Stimulated activated CD8-positive, alpha-beta memory T cell treated with anti-CD3 and anti-CD28 coated beads, Interleukin-15, amount 100 ng/mL, for 4 hours (primary cell): ENCODE results near the gene DNAJB6.
"Not testable (repeated sequence)": the region's sequence is repeated elsewhere in the genome, so short reads cannot be mapped to it uniquely, and the experiment has no call there.

Source experiments
- DNase-seq, 2 donors: peaks; one replicate each; pipeline ENCODE4 v3.0.0-alpha.2; 2020; ENCODE audit warnings: low read depth in 2 of 2

The DNAJB6 gene

GRCh38 chr7:157442993-157443831, 106.4 kb downstream of the DNAJB6 start:
- no peak for DNase-seq

DNA sequence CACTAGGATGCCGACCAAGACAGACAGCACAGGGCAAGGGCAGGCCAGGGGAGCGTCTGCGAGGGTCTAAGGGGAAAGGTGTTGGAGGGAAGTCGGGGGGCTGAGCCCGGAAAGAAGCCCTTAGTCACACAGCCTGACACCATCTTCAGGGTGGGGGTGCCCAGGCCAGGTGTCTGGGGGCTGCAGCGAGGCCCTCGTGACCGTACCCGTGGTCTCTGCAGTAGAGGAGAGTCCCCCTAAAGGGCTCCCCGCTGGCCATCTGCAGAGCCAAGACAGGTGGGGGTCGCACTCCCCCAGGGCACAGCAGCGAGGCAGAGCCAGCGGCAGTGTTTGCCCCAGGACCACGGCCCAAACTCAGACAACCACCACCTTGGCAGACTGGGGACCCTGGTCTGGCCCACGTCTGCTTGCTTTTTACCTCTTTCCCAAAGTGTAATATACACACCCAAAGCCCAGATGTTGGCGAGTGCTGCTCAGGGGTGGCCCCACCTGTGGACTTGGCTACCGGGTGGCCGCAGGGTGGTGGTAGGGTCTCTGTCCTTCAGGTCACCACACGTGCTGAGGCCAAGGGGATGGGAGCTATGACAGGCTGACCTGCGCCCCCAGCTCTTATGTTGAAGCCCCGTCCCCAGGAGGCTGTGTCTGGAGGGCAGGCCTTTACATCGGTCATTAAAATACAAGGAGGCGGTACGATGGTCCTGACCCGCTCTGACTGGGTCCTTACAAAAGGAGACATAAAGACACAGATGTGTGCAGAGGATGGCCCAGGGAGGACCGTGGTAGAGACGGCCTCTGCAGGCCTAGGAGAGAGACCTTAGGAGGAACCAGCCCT, 107.4 kb downstream of the DNAJB6 start:
- DNase-seq: no peak

DNA sequence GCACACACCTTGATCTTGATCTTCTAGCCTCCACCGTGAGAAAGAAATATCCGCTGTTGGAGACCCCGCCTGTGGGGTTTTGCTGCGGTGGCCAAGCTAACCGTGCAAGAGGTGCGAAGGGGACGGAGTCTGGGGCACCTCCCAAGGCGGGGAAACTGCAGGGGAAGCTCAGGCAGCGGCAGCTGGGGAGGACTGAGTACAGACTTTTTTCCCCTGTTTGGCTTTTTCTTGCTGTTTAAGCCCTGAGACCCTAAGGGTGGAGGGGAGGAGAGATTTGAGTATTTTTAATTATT, 108.0 kb downstream of the DNAJB6 start:
- DNase-seq: no peak

DNA sequence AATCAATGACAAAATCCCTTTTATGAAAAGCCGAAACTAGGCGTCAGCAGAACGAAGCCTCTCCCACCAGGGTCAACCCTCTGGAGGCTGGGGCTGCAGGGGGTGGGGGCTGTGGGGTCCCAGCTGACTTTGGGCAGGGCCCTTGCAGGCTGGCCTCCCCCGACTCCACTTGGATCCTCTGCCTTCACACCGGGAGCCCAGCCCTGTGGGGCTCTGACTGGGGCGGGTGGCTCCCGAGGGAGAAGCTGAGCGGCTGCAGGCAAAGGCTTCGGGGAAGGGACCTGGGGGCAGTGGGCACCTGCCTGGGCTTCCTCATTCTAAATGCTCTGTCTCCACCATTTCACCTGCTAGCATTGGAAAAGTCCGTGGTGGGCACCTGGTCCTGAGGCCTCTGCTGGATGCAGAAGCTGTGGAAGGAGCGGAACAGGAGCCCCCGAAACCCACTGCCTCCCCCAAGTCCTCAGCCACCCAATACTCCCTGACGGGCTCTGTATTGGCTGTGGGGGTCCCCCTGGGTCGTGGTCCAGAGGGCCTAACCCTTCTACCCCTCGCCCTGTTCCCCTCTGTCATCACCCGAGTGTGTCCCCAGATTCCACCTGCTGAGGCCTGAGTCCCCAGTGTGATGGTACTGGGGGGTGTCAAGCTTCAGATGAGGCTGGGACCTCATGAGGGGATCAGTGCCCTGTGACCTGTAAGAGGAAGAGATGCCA, 108.6 kb downstream of the DNAJB6 start:
- DNase-seq: no peak

GRCh38 chr7:157445956-157446295, 109.1 kb downstream of the DNAJB6 start:
- DNase-seq: no peak

- DNase-seq: no peak
Measured at GRCh38 chr7:157446322-157446721, 109.5 kb downstream of the DNAJB6 start.

DNA sequence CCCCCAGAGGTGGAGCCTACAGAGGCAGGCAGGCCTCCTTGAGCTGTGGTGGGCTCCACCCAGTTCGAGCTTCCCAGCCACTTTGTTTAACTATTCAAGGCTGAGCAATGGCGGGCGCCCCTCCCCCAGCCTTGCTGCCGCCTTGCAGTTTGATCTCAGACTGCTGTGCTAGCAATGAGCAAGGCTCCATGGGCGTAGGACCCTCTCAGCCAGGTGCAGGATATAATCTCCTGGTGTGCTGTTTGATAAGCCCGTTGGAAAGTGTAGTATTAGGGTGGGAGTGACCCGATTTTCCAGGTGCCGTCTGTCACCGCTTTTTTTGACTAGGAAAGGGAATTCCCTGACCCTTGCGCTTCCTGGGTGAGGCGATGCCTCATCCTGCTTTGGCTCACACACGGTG, 117.2 kb downstream of the DNAJB6 start:
- DNase-seq: not testable (repeated sequence)

DNA sequence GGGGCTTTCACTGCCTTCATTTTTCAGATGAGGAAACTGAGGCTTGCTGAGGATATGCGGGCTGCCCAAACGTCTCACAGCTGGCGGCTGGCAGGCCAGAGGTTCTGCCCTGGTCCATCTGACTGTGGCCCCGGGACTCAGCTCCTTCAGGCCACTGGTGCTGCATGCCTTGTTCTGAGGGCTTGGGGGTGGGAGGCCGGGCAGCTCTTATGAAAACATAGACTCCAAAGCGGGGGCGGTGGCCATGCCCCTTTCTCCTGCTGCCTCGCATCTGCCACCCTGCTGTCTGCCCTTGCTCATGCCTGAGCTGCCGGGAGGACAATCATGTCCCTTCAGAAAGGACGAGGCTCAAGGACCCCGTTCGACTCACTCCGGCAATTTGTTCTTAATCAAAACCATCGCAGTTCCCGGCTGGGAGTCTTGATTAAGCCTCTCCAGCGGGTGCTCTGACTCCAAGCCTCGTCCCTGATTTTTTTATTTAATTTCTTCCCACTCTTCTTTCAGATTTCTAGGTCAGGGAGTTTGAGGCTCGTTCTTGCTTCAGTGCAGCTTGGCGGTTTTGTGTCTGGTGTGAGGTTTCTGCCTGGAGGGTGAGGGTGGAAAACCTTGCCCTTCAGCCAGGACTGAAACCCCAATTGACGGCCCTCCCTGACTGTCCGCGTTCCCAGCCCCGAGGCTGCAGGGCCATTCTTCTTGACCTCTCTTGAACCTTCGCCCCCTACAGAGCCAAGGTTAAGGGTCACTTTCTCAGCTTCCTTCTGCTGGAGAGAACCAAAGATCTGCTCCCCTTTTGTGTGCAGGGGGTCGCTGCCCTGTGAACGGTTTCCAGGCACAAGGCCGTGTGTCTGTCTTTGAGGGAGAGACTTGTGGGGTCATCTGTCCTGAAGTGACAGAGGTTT, 120.8 kb downstream of the DNAJB6 start:
- DNase-seq: no peak

DNA sequence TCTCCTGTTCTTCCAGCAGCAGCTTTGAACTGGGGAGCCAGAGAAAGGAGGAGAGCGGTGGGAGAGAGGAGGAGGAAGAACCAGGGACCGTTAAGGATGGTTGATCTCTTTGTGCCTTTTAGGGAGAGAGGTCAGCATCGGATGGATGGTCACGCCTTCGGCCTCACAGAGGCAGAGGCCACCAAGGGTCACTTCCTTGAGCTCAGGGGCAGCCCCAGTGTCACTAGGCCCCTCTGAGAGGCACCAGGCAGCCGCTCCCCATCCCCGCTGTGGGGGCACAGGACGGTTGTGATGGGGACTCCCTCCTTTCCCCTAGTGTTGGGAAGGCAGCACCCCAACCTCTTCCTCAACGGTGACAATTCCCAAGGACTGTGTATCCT, 121.4 kb downstream of the DNAJB6 start:
- DNase-seq: no peak

DNA sequence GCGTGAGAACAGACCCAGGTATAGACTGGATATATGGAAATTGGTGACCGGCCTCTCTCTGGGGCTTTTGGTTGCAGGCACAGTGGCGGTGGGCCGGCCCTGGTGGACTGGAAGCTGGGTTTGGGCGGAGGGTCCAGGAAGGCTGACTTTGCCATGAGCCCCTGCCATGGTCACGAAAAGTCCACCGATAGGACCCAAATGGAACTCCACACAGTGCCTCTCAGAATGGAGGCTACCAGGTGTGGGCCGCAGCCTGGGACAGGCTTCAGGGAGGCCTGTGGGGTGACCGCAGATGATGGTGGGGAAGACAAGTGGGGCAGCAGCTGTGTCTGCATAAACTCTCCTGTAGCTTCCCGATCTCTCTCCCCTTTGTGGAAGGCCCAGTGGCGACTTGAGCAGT, 123.2 kb downstream of the DNAJB6 start:
- DNase-seq: no peak

- no peak for DNase-seq
Measured at GRCh38 chr7:157460721-157461120, 123.9 kb downstream of the DNAJB6 start.

DNA sequence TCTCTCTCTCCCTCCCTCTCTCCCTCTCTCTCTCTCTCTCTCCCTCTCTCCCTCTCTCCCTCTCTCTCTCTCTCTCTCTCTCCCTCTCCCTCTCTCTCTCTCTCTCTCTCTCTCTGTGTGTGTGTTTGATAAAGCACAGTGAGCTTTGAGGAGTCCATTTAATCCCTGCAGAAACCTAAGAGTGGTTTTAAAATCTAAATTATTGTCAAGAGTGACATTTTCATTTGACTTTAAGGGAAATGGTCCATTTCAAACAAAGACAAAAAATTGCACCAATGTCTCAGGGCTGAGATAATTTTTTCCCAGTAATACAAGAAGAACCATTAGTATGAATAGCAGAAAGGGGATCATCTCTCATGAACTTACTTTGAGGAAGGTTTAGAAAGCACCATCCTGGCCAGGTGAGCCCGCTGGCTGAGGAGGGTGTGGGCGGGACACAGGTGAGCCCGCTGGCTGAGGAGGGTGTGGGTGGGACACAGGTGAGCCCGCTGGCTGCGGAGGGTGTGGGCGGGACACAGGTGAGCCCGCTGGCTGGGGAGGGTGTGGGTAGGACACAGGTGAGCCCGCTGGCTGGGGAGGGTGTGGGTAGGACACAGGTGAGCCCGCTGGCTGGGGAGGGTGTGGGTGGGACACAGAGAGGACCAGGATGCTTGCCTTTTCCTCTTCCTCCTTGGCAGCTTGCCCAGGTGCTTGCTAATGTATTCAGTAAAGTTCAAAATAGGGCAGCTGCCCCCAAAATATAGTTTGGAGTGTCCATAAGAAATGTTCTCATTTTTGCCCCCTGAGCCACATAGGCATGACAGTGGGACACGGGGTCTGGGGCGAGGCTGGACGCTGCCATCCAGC, 125.0 kb downstream of the DNAJB6 start:
- DNase-seq: no peak

DNA sequence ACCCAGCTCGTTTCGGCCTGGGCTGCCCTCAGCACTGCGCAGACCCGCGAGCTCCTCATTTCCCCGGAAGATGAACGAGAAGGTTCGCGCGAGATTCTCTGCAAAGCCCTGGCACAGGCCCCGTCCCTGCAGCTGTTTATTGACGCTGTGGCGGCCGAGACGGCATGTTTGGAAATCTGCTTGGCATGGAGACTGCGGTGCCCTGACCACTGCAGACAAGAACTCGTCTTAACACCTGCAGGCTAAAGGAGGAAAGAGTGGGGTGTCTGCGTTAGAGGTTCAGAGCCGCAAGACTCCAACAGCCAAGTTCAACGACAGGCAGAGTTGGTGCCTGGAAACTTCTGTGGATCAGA, 125.6 kb downstream of the DNAJB6 start:
- DNase-seq: no peak

GRCh38 chr7:157462840-157463239, 126.0 kb downstream of the DNAJB6 start:
- no peak for DNase-seq

DNA sequence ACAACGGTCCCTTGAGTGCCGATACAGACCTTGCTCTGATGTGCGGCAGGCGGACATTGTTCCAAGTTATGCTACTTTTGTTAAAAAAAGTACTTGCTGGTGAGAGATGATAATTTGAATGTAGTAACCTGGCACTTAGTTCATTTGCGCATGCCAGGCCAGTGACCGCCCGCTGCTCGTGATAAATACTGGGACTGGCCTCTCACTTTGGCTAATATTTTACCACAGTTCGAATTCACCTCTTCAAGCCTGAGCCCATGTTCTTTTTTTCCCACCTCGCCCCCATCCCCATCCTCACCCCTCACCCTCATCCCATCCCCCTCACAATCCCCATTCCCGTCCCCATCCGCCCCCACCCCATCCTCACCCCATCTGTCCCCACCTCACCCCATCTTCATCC, 126.4 kb downstream of the DNAJB6 start:
- DNase-seq: no peak

DNA sequence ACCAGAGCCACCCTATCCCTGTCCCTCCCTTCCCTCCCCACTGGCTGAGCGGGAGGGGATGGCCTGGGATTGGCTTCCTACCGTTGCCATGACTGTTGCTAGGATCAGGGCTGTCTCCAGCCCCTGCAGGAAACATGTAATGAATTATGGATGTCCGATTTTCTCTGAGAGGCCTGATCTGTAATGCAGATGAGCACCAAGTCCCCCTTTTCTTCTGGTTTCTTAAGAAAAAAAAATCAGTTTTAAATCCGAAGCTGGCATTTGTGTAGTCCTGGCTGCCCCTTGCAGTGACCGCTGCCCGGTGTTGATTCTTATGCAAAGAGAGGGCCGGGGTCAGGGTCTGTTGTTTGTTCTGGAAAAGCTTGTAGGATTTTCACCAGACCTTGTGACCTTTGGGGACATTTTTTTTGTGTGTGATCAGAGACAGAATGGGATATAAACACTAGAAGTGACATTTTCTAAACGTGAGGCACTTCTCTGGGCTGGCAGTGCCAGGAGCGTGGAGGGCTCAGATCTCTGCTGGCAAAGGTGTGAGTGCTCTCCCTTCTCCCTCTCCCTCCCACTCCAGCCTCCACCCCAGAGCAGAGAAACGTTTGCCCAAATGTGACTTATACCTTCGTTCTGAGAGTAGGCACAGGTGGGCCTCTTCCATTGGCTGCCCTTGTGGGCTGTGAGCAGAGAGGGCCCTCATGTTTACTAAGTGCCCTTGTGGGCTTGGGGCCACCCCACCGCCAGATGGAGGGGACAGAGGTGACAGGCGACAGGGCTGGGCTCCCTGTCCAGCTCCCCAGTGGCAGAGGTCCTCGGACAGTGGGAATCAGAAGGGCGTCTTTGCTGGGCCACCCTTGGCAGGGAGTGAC, 127.5 kb downstream of the DNAJB6 start:
- DNase-seq: no peak

- no peak for DNase-seq
Measured at GRCh38 chr7:157464971-157465886, 128.4 kb downstream of the DNAJB6 start.

DNA sequence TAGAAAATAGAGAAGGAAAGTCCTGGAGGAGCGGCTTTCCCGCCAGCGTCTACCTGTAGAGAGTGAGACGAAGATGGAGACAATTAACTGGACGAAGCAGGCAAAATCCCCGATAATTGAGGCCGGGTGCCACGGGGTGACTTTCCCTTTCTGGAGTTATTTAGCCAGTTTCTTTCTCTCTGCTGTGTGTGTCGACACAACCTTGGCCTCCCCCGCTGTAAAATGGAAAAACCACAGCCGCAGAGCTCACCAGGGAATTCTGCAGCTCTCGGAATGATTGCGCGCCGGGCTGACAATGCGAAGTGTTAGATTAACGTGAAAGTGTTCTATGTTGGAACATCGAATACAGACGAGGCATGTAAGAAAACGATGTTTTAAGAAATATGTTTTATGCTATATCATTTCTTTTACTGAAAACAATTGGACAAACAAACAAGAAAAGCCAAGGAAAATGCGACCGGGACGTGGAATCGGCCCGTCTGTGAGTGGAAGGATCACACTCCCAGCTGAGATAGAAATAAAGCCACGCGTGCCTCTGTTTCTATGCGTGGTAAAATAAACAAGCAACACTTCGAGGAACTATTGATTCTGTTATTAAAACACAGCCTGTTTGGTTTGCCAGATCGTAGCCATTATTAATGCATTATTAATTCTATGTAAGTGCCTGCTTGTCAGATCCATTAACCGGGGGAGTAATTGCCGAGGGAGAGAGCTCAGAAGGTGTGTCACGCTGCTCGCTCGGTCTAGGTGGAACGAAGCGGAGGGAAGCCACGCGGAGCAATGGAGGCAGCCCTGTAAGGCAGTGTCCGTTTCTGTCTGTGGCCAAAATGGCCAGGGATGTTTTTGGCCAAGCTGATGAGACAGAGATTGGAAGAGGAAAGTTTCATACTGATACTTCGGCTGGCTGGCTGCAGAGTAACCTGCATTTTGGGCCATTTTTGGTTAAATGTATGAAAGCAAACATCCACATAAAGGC, 129.4 kb downstream of the DNAJB6 start:
- no peak for DNase-seq
